GM18520 (cell line): ENCODE data around the gene FMN1.

ENCODE experiments used
- ATAC-seq: cut with Tn5 transposase; IDR thresholded peaks from one replicate; pipeline ENCODE4 v1.9.1; 2021; ENCODE audit not compliant: unreplicated experiment

The FMN1 gene

DNA sequence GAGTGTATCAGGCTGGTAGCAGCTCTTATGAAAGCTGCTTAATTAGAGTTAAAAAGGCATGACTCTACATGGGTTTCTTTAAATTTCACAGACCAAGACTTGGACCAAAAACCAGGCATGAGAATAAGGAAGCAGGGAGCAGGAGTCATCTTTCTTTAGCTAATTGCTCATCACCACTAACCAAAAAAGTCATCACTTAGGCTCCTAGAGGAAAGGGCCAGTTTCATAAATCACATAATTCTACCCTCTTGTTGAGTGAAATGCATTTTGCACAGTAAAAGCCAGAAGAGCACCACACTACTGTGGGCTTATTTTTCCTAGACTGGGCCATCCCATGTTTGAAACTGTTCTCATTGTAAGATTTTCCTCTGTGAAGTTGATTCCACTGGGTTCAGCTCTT lies 301.1 kb downstream of the FMN1 start:
- no peak for ATAC-seq

DNA sequence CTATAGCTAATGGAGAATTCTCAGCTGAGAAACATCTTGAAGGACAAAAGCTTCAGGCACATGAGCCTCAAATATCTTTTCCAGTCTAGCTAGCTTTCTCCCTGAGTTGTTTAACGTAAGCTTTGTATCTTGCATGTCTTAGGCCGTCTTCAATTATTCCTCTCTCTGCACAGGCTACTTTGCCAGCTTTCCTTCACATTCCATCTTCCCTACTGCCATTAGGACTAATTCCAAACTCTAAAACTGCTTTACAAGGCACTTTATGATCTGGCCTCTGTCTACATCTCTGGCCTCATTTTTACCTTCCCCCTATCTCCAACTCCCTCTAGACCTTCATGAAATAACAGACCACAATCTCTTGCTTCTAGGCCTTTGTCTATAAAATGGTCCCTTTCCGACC lies 305.3 kb downstream of the FMN1 start:
- no peak for ATAC-seq

DNA sequence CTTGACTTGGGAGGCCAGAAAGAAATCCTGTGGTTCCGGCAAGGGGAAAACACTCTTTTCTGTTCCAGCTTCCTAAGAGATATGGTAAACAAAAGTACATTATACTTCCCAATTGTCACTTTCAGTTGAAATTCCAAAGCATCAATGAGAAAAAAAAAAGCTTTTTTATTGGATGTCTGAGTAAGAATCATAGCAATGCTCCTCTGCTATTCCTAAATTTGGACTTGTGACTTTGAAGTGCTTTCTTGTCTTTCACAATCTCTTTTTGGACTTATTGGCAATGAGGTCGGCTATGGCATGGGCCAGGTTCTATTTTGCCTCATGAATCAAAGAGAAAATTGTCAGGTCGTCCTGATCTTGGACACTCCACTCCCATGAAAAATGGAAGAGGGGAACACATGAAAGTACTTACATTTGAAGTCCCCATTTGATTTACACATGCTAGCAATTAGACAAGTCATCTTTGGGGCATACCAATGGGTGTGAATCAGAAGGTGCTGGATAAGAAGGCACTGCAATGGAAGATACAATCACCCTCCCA lies 306.2 kb downstream of the FMN1 start:
- ATAC-seq, result no peak

DNA sequence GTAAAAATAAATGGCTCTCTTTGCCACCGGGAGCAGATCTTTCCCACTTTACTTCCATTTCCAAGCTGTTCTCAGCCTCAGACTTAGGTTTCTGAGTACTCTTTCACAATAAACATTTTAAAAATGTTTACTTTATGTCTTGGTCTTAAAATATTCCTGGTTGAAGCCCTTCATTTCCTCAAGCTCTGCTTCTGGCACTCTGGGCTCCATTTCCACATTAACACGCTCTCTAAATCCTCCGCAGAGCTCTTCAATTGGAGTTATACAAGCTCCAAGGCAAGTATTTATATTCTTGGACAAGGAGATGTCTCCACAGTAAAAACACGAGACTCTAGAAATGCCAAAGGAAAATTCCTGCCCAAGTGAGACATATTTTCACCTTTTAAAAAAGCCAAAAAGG lies 307.4 kb downstream of the FMN1 start:
- ATAC-seq, result no peak

DNA sequence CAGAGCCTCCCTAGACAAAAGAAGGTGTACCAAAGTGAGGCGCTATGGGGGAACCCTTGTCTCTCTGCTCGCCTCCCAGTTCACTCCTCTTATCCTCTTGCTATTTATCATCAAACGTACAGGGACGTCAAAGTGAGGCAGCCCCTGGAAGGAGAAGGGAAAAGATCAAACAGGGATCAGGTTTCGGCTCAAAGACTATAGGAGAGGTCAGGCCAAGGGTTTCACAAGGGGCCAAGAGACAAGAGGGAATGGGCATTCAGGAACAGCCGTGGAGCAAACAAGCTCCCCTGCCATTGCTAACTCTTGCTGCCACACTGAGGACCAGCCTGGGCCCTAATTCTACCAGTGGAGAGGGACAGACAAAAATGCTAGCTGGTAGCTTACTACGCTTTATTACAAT lies 308.1 kb downstream of the FMN1 start:
- no peak for ATAC-seq

DNA sequence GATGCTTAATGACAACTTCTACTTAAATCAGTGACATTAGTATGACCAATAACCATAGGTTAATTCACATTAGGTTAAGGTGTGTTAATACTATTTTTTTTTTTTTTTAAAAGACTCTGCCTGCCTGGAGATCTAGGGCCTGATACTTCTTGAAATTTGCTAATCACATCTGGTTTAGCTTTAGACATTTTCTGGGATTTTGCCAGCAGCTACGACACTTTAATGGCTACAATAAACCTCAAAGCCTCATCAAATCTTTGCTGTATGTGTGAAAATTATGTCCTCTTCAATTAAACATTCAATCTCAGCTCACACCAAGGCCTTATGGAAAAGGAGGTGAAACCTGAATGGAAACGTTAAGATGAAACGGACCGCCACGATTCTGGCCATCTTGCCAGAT lies 308.8 kb downstream of the FMN1 start:
- no peak for ATAC-seq

DNA sequence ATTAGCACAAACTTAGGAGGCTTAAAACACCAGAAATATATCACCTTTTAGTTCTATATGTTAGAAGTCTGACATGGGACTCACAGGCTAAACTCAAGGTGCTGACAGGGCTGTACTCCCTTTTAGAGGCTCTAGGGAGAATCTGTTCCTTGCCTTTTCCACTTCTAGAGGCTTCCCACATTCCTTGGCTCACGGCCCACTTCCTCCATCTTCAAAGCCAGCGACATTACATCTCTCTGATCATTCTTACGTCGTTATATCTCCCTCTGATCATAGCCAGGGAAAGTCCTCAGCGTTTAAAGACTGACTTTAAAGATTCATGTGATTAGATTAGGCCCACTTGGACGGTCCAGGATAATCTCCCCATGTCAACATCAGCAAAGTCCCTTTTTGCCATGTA lies 310.4 kb downstream of the FMN1 start:
- ATAC-seq, result no peak

DNA sequence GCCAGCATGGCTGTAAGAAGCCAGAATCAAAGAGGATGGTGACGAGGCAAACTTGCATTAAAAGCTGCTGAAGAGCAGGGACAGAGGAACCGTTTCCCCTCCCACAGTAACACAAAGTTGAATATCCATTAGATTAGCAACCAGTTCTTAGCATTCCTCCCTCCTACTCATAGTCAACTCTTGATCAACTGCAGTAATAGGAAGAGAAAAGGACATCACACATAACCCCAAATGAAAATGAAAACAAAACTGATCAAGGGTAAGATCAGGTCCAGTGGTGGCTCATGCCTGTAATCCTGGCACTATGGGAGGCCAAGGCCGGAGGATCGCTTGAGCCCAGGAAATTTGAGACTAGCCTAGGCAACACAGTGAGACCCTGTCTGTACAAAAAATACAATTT lies 311.6 kb downstream of the FMN1 start:
- no peak for ATAC-seq

DNA sequence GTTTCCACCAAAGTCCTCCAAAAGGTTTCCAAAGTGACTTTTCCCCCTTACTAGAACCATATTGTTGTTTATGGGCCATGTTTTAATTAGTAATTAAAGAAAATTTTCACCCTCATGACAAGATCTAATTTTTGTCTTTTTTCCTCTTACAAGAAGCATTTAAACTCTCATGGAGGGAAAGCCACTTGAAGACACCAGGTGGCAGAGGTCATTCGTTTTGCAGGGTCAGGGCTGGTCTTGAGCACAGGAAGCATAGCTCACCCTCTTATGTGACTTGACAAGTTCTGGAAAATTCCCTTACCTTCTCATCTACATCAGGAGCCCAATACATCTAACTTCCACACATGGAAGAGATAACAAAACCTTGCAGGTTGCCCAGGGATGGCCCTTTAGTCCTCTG lies 313.0 kb downstream of the FMN1 start:
- no peak for ATAC-seq

DNA sequence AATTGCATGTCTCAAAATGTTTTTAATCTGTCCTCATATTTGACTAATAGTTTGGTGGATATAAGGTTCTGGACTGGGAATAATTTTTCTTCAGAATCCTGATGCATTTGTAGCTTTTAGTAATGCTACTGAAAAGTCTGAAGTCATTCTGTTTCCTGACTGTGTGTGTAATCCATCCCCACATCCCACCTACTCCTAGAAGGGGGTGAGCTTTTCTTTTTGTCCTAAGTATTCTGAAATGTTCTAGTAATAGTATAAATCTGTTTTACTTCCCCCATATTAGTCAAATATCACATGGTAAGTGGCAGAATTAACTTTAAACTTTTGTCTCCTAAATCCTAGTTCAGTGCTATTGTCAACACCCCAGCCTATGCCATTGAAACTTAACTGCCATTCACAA lies 313.9 kb downstream of the FMN1 start:
- ATAC-seq, result no peak

DNA sequence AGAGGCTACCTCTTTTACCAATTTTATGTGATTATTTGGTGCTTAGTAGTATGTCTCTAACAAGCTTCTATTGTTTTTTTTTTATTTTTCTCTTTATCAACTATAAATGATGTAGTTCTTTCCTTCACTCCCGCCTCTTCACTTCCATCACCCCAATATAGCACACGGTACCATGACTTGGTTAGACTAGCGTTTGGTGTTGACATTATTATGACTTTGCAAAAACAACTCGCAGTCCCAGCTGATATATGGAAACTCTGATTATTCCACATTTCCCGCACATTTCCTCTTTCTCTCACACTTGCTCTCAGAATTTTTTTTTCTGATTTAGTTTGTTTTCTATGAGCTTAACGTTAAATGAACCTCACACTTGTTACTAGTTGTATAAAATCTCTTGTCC lies 314.5 kb downstream of the FMN1 start:
- ATAC-seq, result no peak

DNA sequence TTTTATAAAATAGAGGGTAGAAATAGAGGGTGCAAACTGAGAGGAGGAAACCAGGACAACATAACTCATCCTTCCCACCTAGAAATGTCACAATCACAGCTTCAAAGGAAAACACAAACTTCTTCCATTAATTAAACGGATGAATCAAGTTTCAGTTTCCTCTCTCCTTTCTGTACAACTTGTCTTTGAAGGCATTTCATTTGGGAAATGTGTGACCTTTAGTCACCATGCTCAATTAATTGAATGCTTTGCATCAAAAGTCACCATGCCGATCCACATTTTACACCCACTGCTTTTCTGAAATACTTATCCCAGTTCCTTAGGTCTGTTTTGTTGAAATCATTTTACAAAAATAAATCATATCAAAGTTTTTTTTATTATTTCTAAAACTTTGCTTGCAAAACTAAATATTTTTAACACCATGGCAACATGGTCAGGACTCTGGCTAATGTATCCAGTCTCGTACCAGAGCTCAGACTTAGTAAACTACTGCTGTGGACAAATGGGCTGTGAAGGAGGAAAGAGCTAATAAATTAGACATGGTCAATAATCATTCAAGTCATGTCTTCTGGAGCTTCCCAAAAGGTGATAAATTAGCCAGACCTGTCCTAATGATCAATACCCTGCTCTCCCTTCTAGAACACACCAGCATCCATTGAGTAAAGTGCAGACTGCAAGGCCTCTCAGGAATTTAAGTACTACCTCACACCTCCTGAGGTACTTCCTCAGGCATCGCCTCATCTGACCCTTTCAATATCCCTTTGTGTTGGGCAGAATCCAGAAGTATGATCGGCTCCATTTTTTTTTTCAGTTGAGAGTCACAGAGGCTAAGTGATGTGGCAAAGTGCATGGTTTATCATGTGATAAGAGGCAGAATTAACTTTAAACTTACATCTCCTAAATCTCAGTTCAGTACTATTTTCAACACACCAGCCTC lies 315.4 kb downstream of the FMN1 start:
- ATAC-seq, result no peak

DNA sequence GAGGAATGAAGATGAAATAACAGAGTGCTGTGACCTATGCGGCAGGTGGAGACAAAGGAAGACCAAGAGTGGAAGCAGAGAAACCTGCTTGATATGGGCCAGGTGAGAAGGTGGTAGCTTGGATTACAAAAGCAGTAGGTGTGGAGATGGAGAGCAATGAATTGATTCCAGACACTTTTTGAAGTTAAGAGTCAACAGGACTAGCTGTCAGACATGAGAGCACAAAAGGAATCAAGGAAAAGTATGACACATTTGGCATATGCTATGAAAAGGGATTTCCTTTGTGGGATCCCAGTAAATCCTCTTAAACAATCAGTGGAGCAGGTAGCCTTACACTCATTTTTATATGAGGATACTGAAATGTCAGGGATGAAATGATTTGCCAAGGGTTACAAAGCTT lies 316.2 kb downstream of the FMN1 start:
- ATAC-seq, result no peak

DNA sequence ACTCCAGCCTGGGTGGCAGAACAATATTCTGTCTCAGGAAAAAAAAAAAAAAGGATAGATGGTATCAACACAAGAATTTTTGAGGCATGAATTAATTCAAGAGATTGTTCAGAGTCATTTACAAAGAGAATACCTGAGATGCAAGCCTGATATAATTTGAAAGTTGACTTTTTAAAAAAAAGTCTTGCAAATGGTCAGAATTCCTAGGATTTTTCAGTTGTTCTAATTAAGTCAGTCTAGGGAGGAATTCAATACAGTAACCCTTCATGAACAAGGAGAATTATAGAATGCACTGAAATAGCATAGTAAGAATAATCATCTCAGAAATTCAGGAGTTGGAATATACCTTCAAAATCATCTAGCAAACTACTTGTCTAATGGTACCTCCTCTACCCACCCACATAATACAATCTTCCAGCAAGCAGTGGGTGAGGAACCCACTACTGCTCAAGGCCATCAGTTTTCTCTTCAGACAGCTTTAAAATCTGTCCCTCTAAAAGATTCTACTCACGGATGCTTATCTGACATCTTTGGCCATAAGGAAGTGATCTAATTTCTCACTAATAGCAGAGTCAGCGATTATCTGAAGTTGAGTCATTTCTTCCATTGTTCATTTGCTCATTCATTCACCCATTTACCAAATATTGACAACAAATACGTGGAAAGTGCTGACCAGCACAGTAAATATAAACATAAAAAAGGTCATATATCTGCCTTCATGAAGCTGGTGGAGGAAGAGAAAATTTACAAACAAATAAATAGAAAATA lies 317.1 kb downstream of the FMN1 start:
- no peak for ATAC-seq

DNA sequence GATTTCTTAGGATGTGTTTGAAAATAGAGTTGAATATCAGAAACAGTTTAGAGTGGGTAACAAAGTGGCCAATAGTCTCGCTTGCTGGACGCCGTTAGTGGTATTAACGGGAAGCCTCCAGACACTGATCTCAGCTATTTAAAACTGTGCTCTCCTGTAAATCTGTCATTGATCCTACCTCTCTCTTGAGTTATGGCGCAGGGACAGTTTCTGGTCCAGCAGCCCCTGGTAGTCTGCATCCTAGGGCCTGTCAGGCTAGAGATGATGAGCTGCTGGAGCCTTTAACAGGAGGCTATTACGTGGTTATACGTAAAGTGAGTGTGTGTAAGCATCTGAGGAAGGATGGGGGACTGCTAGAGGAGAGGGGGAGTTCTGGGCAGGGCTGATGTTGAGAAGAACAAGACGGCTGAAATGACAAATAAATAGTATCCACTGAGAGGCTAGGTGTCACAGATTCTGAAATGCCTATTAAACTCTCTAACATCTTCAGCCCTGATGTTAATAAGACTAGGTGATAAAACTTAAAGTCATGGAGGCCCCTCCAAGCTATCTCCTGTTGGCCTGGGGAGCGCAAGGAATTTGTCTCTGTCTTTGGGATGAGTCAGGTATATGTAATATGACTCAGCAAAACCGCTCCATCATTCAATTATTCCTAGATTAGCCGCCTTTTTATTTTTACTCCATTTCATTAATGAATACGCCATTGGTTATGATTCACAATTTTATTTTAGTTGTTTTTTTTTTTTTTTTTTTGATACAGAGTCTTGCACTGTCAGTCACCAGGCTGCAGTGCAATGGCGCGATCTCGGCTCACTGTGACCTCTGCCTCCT lies 321.0 kb downstream of the FMN1 start:
- no peak for ATAC-seq

DNA sequence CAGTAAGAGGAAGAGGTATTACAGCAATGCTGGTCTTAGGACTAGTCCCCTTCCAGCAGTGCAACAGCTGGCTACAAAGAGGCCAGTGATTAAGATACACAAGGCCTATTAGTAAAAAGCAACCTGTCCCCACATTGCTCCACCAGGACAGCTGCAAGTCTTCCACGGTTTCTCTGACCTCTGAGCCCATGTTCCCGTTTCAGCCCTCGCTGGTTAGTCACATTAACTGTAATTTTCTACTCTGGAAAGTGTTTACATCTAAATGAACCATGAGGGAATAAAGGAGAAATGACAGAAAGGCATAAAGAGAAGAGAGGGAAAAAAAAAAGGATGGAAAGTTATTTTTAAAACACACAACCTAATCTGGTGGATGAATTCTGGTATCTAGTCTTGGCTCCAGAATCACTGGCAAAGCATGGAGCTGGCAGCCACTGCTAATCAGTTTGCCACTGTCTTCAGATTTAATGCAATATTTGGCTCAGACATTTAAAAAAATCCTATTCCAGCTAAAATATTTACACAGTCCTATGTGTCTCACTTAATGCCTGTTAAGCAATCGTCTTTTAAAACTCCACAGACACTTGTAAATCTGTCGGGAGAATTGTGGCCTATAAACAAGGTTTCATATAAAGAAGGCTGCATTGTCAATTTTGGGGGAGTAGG lies 321.8 kb downstream of the FMN1 start:
- no peak for ATAC-seq

DNA sequence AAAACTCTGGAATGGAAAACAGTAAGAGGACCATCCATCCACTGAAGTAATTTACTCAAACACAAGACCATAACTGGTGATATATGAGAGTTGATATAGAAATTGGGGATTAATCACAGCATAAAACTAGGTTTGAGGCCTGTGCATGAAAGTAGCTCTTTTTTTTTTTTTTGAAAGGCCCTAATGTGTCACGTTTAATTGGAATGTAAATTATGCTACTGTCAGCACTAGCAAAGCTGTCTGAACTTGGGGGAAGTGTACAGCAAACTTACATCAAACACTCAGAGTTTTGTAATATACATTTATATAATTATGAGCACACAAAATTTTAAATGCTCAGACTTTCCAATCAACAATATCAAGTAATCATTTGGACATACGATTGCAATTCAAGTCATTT lies 322.6 kb downstream of the FMN1 start:
- no peak for ATAC-seq

DNA sequence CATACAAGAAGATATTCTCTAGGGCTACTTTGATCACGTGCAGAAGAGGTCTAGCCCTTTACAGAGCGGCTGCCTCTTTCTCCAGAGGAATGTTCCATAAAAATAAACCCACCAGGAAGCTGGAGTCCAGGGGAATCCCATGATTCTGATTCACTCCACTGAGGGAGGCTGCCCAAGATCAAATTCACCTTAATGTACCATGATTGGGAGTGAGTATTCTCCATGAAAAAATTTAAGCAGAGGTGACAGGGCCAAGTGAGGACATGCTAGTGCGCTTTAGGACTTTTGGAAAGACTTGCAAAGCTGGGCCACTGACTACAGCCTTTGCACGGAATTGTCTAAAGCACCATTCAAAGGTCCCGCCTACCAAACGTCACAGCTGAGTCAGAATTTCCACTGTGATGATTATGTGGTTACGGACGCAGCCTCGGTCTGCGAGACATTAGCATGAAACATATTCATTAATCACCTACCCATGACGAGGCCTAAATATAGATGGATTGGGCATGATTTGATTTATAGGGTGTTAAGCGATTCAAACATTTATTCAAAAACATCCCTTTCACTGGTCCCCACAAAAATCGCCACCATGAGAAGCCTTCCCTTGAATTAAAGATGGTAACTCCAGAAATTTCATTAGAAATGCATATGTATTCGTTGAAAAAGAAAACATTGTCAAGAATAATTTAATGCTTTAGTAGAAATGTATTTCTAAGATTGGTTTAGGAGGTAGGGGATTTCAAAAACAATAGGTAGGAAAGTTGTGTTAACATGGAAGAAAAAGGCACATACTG lies 324.1 kb downstream of the FMN1 start:
- ATAC-seq, result peak; percentile 77

DNA sequence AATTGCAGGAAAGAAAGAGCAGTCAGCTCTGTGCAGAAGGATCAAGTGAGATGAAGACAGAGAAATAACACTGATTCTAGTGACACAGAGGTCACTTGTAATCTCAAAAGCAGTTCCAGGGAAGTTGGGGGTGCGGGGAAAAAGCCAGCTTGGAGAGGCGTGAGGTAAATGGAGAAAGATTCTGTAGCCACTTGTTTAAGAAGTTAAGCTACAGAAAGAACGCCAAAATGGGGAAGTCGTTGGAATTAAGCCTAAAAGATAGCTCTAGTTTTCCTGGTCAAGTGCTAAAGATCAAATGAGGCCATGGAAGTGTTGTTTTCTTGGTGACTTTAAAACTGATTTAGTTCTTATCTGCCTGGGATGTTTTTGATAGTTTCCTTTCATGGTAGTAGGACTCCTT lies 324.7 kb downstream of the FMN1 start:
- ATAC-seq, result no peak

DNA sequence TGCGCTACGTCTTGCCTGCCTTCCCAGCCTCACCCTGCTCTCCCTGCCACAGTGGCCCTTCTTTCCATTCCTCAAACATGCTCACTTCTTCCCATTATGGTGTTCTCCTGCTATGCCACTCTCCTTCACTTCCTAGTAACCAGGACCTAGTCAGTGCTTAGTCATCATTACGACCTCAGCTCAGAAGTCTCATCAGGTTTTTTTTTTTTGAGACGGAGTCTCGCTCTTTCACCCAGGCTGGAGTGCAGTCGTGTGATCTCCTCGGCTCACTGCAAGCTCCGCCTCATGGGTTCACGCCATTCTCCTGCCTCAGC lies 327.2 kb downstream of the FMN1 start:
- ATAC-seq, result no peak
